NCI-H2227 (cell line): ENCODE results near the gene MDM4.

Experiments
- DNase-seq: peaks from one replicate; lab custom pipeline; 2025; ENCODE audit not compliant: unreplicated experiment; lab: John Stamatoyannopoulos, UW

MDM4 gene

DNA sequence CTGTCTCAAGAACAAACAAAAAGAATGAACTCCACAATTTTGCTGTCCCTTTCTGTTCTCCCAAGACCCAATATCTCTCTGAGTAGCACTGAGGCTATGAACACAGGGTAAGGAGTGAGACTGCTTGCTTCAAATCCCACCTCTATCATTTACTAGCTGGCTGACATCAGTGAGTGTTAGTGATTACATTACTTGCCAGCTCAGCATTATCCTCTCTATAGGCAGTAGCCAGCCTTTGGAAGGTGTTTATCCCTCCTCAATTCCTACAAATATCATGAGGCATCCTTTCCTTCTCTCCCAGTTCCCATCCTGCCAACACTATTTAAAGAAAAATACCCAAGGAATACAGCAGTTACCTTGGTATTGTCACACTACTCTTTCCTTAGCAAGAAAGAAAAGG, 24.6 kb upstream of the MDM4 start:
- no peak for DNase-seq

DNA sequence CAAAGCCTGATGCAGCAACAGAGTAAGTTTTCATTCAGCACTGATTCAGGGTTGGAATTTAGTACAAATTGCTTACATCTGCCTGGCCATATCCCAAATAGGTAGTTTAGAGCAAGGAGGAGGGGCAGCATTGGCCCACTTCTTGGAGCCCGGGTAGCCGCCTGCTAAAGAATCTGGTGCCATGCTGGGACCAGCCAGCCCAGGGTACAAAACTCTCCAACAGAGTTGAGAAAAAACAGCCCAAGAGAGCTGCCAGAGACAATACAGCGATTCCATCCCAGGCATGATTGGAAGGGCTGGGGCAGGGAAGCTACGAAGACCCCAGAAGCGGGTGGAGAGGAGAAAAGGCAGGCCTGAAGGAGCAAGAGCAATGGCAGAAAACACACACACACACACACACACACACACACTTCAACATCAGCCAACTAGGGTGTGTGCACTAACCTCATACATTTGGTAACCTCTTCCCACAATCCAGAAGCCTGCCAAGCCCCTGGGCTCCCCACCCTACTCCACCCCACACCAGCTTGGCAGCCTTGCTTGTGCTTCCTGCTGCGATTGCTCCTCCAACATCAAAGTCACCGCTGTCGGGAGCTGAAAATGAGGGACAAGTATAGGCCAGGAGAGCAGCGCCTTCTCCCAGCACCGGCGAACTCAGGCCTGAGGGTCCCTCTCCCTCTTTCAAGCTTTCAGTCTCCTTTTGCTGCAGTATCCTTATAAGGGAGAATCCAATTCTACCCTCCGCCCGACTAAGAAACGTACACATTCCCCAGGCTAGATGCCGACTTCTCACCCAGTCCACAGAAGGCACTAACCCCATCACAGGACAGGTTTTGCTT, 22.8 kb upstream of the MDM4 start:
- DNase-seq: peak; percentile 49

DNA sequence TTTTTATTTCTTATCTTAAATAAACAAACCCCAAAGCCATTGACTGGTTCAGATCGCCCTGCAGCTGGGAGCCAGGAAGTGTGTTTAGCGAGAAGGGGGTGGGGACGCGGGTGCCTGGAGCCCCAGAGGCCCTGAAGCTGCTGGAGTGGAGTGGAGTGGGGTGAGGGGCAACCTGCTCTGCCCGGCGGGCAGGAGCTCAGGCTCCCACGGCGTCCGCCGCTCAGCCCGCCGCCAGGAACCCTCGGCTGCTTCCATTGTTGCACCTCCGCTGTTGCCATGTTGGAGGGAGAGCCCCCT, 22.3 kb upstream of the MDM4 start:
- peak; percentile 62 for DNase-seq

DNA sequence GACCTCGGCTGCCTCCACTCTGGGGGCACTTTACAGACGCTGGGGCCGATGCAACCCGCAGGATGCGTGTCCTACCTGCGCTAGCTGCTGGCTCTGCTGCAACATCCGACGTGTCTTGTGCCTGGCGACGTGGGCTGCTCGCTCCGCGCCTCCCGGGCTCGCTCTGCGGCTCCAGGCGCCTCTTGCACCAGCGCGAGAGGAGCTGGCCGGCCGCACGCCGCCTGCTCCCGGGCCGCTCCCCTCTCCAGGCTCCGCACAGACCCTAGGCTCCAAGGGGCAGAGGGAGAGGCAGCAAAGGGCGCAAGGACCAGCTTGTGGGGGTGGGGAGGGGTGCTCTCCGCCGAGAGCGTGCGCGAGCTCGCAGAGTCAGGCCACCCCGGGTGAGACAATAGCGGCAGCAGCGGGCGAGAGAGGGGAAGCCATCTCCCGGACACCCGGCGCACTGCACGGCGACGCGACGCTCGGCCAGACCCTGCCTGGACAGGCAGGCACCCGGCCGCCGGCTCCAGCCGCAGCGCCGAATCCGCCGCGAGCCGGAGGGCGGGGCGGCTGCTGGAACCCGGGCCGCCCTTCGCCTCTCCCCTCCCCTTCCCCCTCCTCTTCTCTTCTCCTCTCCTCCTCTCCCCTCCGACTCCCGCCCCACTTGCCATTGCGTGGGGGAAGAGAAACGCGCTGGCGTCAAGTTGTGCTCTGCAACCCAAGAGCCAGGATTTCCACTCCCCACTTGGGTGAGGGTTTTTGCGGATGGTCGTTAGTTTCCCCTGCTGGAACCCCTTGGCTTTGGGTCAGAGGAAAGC, 21.7 kb upstream of the MDM4 start, which contains the start of gene PIK3C2B:
TSS of gene PIK3C2B (minus strand) at position 525 of the 797 bp plus-strand sequence. CDS start 25,003 bp downstream, outside the sequence.
- DNase-seq: peak; percentile 88

DNA sequence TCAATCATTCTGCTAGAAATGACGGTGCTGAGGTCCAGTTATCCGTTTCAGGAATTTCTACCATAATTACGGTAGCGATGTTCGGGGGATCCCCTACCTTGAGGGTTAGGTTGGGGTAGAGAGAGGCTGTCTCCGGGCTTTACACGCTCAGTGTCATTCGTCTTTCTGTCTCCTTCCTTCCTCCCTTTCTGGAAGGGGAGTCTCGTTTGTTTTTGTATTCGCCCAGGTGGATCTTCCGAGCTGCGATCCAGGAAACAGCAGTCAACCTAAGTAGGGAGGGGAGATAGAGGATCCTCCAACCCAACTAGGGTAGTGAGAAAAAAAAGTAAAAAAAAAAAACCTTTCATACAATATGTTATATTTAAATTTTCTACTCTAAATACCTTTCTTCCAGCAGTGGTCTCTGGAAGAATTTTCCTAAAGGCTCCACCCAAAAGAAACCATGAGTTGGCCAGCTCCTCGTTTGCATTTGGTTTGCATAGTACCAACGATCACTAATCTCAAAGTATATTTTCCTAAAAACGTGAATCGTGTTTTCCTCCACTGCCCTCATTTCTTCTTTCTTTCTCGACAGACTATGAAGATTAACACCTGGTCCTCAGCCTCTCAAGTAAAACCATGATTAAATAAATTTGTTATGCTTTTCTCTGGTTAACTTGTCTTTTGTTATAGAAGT, 21.0 kb upstream of the MDM4 start:
- no peak for DNase-seq

DNA sequence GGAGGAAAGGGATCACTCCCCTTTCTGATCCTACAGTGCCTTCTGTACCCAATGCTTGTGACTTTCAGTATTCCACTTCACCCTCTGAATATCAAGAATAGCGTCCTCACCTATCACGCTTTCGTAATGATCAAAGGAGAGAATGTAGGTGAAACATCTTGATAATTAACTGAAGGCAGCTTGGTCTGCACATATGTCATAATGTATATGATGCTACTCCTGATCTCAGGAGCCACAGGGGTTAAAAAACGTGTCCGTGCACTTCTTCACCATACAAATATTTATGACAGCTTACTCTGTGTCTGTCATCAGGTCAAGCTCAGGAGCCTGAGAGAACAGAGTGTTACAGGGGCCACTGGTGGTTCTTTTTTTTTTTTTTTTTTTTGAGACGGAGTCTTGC, 20.4 kb upstream of the MDM4 start:
- no peak for DNase-seq

DNA sequence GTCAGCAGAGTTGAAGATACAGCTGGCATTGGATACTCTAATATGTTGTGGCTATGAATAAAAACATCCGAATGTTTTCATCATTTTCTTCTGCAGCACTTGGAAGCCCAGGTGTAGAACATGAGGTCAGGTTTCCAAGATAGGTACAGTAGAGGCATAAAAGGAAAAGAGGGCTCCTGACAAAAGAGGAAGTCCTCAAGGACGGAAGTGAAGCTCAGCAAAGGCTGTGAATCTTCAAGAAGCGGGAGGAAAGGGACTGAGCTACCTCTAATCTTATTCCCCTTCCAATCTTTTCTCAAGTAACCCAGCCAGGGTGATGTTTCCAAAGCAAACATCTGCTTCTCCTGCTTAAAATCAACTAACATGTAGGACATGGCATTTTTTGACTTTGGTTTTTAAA, 17.2 kb upstream of the MDM4 start:
- DNase-seq: no peak

DNA sequence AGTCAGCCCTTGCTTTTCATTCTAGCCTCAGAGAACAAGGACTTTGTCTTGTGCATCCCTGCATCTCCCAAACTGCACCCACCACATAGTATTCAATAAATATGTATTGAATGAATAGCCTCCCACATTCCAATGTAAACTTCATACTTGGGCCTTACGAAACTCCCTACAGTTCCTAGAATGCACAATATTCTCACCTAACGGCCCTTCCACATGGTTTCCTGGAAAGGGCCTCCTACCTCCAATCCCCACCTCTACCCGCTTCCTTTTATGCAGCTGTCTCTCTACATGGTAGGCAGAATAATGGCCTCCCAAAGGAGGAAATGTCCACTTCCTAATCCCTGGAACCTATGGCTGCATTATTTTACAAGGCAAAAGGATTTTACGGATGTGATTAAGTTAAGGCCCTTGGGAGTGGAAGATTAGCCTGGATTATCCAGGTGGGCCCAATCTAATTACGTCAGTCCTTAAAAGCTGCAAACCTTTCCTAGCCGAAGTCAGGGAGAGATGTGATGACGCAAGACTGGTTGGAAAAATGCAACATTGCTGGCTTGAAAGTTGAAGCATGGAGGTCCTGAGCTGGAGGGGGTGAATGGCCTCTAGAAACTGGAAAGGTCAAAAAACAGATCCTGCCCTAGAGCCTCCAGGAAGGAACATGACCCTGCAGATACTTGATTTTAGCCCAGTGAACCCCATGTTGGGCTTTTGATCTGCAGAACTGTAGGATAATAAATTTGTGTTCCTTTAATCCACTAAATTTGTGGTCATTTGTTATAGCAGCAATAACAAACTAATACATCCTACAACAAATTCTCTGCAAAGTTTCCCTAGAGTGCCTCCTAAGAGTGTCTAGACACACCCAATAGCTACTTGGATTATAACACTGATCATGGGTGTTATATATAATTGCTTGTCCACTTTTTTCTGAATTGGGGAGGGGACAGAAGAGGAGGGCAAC, 16.4 kb upstream of the MDM4 start:
- no peak for DNase-seq

DNA sequence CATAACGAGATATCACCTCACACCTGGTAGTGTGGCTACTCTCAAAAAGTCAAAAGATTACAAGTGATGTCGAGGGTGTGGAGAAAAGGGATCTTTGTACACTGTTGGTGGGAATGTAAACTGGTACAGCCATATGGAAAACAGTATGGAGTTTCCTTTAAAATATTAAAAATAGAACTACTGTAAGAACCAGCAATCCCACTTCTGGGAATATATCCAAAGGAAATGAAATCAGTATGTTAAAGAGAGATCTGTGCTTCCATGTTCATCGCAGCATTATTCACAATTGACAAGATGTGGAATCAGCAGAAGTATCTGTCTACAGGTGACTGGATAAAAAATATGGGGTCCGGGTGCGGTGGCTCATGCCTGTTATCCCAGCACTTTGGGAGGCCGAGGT, 14.0 kb upstream of the MDM4 start:
- no peak for DNase-seq

DNA sequence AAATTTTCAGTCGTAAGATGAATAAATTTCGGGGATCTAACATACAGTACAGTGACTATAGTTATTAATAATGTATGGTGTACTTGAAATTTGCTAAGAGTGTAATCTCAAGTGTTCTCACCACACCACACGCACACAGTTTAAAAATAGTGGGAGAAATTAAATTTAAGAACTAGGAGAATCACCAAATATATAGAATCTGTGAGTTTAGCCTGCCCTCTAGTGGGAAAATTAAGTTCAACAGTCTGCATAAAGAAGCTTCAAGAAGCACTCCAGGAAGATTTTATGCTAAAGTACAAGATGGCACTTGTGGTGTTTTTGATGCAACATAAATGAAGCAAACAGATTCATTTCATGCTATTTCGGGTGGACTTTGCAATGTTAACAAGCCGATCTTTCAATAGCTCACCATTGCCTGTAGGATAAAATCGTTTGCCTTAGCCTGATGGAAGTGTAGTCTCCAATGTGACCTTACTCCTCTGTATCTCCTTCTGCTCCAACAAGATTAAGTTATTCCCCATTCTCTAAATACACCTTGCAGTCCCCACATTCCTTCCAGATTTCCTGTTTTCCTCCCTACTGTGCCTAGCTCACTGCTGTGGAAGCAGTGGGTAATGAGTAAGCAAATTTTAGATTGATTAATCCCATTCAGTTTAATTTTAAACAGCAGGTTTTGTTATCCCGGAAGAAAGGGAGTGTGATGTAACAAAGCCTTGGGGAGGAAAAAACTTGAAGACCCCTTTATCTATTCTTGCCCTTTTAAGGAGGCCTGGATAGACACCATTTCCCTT, 12.9 kb upstream of the MDM4 start:
- peak; percentile 82 for DNase-seq

DNA sequence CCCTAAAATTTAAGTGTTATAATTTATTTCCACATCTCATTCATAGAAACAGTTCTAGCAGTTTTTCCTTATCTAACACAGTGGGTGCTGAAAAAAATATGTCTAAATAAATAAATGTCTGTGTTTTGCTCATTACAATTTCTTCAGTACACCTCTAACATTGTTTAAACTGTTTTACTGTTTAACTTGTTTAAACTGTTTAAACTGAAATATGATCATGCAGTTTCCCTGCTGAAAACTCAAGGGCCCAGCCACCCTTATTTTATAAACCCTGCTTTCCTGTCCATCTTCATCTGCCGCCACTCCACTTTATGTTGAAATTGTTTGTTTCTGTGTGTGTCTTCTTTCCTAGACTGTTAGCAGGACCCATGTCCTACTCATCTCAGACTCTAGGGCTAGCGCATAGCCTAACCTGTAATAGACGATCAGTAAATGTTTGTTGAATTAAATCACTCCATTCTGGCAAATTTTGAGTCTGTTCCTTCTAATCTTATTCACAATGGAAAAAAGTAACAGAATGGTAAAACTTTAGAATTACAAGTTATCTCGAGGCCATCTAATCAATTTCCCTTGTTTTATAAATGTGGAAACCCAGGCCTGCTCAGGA, 12.2 kb upstream of the MDM4 start:
- peak; percentile 15 for DNase-seq

DNA sequence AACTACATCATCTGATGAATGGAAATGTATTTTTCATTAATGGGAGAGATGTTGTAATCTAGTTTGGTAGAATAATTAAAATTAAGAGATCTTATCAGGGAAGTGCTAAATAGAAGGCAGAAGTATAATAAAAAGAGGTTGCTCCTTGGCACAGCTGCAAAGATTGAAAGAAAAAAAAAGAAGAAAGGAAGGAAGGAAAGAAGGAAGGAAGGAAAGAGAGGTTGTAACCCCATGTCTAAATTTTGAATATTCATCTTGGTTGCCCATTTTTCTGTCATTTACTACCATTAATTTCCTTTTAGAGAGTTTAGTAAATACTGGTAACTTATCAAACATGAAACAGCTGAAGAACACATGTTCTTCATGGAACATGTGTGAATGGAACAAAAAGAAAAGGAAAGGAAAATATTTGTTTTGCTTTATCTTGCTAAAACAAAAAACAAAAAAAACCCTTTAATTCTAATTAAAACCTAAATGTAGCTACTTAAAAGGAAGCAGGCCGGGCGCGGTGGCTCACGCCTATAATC, 10.5 kb upstream of the MDM4 start:
- no peak for DNase-seq

DNA sequence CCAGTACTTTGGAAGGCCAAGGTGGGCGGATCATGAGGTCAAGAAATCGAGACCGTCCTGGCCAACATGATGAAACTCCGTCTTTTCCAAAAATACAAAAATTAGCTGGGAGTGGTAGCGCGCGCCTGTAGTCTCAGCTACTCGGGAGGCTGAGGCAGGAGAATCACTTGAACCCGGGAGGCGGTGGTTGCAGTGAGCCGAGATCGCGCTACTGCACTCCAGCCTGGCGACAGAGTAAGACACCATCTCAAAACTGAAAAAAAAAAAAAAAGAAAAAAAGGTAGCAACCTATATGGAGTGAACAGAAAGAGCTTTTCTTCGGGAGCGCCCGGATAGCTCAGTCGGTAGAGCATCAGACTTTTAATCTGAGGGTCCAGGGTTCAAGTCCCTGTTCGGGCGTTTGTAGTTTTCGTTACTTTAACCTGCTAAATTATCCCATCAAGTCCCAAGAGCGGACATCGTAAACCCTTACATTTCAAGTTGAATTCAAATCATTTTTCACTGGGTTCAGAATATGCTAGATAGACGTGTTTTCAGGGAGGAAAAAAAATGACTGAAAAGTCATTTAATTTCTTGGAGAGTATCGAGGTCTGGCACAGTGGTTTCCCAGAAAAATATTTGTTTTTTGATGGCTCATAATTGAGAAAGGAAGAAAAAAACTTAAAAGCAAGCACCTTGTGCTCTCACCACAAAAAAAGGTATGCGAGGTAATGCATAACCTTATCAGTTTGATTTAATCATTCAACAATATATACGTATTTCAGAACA, 9.8 kb upstream of the MDM4 start:
- peak; percentile 90 for DNase-seq

DNA sequence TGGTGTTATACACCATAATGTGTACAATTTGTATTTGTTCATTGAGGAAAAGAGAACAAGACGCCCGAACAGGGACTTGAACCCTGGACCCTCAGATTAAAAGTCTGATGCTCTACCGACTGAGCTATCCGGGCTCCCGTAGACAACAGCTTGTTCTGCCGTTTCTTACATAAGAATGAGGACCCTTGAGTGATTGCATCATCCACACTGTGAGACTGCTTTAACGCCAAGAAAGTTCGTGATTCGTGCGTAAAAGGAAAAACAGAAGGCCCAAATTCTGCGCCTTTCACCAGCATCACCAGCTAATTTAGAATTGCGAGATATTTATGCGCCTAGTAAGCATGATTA, 9.3 kb upstream of the MDM4 start:
- DNase-seq: peak; percentile 96

DNA sequence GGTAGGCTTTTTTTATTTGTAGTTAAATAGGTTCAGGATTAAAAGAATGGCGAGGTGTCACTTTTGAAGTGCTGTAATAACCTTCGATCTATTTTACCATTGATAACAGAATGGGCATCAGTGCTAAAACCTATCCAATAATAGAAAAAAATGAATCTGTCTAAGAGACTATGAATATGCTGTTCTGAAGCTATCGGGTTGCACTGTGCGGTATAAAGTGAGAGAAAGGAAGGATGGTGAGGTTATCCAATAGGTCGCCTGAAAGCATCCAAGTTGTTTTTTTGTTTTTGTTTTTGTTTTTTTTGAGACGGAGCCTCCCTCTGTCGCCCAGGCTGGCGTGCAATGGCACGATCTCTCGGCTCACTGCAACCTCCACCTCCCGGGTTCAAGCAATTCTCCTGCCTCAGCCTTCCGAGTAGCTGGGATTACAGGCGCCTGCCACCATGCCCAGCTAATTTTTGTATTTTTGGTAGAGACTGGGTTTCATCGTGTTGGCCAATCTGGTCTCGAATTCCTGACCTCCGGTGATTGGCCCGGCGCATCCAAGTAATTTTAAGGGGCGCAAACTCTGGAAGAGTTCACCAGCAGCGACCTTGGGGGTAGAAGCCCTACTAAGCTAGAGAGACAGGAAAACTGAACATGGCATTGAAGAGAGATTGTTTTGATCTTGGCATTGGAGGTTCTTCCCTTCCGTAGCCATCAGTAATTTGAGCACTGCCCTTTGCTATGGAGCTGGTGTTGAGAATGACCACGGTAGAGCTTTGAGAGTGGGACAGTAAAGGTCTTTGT, 8.7 kb upstream of the MDM4 start:
- peak; percentile 54 for DNase-seq

DNA sequence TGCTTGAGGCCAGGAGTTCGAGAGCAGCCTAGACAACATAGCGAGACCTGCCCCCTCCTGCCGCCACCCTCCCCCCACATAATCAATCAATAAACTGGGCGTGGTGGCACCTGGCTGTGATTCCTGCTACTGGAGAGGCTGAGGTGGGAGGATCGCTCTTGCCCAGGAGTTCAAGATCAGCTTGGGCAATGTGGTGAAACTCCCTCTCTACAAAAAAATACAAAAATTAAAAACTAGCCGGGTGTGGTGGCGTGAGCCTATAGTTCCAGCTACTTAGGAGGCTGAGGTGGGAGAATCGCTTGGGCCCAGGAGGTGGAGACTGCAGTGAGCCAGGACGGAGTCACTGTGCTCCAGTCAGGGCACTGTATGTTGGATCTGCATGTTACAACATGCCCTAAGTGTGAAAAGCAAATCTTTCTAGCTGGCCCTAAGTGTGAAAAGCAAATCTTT, 7.0 kb upstream of the MDM4 start:
- no peak for DNase-seq

DNA sequence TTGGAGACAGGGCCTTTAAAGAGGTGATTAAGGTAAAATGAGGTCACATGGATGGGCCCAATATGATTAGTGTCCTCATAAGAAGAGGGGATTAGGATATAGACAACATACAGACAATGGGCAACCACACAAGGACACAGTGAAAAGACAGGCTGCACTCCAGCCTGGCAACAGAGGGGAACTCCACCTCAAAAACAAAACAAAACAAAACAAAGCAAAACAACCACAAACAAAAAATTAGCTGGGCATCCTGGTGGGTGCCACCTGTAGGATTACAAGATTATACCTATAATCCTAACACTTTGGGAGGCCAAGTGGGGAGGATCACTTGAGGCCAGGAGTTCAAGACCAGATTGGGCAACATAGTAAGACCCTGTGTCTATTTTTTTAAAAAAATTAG, 4.8 kb upstream of the MDM4 start:
- no peak for DNase-seq
